ENCODE results near the gene GJB4.
"Not testable (repeated sequence)": the region's sequence is repeated elsewhere in the genome, so short reads cannot be mapped to it uniquely, and the experiment has no call there.

GJB4 gene

GRCh38 chr1:34759503-34760357, at the start of gene GJB4:
Gene GJB4 (plus strand): TSS chr1:34759740. CDS start chr1:34761255, 1,515 bp downstream.
- no peak for DNase-seq

GRCh38 chr1:34710812-34711211, 48.7 kb upstream of the GJB4 start:
- DNase-seq: peak; percentile 7

- DNase-seq: no peak
These were observed 48.1 kb upstream of the GJB4 start for GRCh38 chr1:34711485-34711884.

GRCh38 chr1:34712007-34712688, 47.4 kb upstream of the GJB4 start:
- no peak for DNase-seq

- no peak for DNase-seq
These were observed 46.1 kb upstream of the GJB4 start for GRCh38 chr1:34713443-34713842.

DNA sequence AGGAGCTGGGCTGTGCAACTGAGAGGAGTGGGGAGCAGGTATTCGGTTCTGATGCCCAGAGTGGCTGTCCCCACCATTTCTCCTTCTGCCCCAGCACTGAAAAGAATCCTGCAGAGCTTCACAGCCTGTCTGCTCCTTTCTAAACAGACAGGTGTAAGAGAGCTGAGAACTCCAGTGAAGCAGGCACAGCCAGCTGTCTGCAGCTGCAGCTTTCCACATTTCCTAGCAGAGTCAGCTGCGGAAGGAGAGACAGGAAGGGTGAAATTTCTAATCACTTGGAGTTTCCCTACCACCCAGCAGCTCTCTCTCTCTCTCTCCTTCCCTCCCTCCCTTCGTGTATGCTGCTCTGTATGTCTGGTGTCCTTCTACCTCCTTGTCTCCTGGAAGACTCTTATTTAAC, 45.2 kb upstream of the GJB4 start:
- DNase-seq: no peak

DNA sequence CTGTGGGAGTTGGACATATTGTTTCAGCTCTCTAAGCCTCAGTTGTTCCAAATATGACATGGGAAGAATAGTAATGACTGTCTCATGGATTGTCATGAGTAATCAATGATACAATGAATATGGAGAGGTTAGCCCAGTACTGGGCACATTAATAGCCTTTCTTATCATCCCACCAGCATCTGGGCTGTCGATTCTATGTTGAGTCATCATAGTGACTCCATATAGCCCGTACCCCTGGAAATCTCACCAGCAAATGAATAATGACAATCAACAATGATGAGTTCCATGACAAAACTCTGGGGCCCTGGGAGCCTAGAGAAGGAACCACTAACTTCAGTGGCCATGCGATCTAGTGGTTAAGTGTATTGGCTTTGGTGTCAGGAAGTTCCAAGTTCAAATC, 44.4 kb upstream of the GJB4 start:
- DNase-seq: no peak

DNA sequence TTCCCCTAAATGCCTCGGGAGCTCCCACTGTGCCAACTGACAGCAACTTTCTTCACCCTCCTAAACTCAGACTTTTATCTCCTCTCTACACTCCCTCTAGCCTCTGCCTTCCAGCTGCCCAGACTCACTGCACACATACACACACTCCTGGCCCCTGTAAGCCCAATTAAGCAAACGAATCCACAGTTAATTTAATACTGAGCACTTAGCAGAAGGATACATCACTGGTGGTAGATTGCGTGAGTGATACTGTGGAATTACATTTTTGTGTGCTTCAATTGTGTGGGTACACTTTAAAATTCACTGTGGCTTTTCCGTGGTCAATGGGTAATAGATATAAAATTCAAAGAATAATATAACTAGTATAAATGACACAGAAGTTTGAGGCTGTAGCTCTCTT, 38.3 kb upstream of the GJB4 start:
- no peak for DNase-seq

GRCh38 chr1:34721646-34722355, 37.7 kb upstream of the GJB4 start:
- no peak for DNase-seq

GRCh38 chr1:34726861-34727260, 32.7 kb upstream of the GJB4 start:
- no peak for DNase-seq

DNA sequence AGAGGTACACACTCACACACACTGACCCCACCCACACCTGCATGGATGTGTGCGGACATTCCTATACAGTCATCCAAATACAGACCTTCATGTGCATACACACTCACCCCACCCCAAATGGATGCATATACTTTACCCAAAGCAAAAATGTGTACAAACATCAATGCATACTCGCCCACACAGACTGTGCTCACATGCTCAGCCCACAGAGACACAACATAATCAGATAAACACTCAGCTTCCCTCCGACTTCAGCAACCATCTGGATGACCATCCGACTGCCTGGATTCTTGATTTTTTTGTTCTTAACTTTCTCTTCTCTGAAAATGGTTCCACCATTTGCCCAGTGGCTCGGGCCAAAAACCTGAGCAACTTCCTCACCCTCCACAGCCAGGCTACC, 29.1 kb upstream of the GJB4 start:
- no peak for DNase-seq

DNA sequence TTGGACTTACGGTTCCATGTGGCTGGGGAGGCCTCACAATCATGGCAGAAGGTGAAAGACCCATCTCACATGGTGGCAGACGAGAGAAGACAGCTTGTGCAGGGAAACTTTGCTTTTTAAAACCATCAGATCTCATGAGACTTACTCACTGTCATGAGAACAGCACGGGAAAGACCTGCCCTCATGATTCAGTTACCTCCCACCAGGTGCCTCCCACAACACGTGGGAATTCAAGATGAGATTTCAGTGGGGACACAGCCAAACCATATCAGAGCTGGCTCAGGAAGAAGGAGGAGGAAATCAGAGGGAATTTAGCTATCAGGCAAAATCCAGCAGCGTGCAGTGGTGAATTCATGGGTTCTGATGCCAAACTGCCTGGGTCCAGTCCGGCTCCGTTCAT, 26.7 kb upstream of the GJB4 start:
- DNase-seq: not testable (repeated sequence)

GRCh38 chr1:34736692-34737091, 22.8 kb upstream of the GJB4 start:
- DNase-seq: peak; percentile 56

GRCh38 chr1:34737236-34737635, 22.3 kb upstream of the GJB4 start:
- DNase-seq: not testable (repeated sequence)

- peak; percentile 64 for DNase-seq
These were observed 19.9 kb upstream of the GJB4 start for GRCh38 chr1:34739613-34740012.

DNA sequence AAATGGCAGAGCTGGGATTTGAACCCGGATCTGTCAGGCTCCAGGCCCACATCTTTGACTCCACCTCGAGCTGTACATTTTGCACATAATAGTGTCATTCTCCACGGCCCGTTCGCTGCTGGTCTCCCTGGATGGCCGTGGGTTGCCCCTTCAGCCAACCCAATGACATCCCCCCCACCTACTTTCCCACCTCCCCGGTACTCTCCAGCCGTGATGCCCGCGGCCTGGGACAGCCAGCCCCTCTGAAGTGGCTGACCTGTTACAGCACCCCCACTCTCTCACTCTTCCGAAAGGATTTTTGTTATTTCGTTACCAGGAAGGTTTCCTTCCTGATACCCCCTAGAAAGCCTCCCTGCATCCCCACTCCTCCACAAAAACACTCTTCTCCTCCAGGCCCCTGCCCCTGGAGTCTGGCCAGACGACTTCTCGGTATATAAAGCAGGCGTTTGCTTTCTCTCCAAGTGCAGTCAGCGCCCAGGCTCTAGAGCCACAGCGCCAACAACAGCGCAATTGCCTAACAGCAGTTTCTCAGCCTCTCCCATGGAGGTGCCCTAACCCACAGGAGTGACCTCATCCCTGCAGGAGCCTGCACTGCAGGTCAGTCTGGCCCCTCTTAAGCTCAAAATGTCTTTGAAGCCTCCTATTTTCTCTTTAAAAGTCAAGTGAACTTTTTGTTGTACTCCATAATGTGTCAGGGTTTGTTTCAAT, 19.2 kb upstream of the GJB4 start:
- DNase-seq: peak; percentile 76

DNA sequence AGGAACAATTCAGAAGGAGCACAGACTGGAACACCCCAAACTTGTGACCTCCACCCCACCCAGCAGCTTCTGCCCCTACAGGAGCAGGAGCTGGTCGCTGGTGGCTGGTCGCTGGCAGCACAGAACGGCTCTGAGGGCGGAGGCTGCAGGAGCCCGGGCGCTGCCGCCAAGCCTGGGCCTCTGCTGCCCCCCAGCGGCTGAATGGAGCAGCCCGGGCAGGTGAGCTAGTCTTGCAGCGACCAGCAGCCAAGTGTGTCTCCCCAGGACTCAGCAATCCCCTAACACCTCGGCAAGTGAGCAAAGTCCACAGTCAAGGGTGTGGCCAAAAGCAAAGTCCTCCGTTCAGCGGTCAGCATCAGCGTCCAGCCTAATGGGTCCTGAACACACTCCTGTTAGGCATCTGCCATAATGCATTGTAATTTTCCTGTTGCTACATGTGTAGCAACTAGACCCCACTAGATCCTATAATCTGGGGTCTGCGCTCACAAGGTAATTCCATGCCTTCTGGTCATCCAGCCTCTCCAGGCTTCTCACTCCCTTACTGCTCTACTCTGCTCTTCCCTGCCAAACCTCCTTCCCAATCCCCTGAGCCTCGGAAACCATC, 16.8 kb upstream of the GJB4 start:
- DNase-seq: peak; percentile 82

DNA sequence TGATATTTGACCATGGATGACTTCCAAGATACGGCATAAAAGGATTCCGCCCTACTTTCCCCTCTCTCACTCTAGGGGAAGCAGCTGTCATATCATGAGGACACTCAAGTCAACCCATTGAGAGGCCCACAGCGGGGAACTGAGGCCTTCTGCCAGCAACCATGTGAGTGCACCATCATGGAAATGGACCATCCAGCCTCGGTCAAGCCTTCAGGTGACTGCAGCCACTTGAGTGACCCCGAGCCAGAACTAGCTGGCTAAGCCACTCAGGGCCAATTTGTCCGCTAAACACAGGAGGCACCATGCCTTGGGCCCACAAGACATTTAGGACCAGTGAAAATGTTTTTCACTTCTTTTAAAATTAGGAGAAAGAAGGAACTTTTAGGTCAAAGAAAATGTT, 15.8 kb upstream of the GJB4 start:
- no peak for DNase-seq

DNA sequence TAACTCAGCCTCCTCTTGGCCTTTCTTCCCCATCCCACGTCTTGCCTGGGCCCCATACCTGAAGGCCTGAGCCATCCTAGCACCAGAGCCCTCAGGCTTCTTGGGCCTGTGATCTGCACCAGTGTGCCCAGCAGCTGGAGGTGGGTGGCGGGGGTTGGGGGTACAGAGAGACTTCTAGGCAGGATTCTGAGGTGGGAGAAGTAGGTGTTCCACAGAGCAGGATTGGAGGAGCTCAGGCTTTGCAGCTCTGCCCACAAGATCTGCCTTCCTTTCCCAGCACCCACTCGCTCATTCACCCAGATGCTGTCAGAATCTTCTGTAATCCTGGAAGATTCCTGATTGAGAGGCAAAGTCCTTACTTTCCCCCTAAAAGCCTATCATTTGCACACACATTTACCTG, 14.7 kb upstream of the GJB4 start:
- no peak for DNase-seq

- no peak for DNase-seq
These were observed 13.9 kb upstream of the GJB4 start for GRCh38 chr1:34745666-34746065.

- no peak for DNase-seq
These were observed 13.4 kb upstream of the GJB4 start for GRCh38 chr1:34746101-34746500.

DNA sequence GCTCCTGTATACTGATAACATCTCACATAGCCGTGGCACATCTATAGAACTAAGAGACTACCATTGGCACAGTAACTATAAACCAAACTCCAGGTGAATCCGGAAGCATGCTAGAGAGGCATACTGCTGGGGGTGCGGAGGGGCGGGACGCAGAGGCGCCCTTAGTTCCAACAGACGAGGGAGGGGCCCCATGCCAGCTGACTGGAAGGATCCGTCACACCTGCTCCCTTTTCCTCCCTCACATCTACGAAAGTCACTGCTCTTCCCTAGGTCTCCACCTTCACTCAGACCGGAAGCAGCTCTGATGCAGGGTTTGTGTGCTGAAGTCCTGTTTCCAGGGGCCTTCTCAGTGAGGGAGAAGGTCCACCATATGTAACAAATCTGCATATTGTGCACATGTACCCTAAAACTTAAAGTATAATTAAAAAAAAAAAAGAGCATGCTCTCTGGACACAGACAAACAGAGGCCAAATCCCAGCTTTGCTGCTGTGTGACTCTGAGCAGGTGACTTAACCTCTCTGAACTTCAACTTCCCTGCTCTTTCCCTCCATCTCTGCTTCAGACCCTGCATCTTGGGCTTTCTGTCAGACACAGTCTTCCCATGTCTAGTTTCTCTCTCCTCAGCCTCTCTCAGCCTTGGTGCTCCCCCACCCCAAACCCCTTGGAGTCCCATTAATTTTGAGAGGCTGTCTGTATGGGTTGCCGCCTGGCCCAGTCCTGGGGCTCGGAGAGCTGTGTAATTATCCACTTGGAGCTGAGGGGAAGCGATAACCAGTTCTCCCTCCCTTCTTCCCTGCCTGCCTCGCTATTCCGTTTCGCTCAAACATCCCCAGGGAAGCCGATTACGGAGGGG, 12.5 kb upstream of the GJB4 start:
- DNase-seq: no peak

Data from NCI-H1092 treated with DMSO at 0.1 percent for 48 hours (cell line).